GDM1 (cell line): Measurements from ENCODE around the gene ETS1.

Experiments
- DNase-seq: peaks from one replicate; lab custom pipeline; 2025; lab: John Stamatoyannopoulos, UW

The ETS1 gene

GRCh38 chr11:128618603-128619002, 31.2 kb upstream of the ETS1 start:
- no peak for DNase-seq

GRCh38 chr11:128616161-128616560, 28.8 kb upstream of the ETS1 start:
- DNase-seq, result no peak

- no peak for DNase-seq
Measured at GRCh38 chr11:128615612-128616011, 28.3 kb upstream of the ETS1 start.

- no peak for DNase-seq
Measured at GRCh38 chr11:128615076-128615475, 27.7 kb upstream of the ETS1 start.

- no peak for DNase-seq
Measured at GRCh38 chr11:128614026-128614425, 26.7 kb upstream of the ETS1 start.

GRCh38 chr11:128613300-128613995, 26.1 kb upstream of the ETS1 start:
- DNase-seq, result no peak

- DNase-seq, result peak; percentile 67
Measured at GRCh38 chr11:128610721-128611617, 23.6 kb upstream of the ETS1 start.

- no peak for DNase-seq
Measured at GRCh38 chr11:128609785-128610184, 22.4 kb upstream of the ETS1 start.

GRCh38 chr11:128608746-128609407, 21.5 kb upstream of the ETS1 start:
- DNase-seq, result no peak

- no peak for DNase-seq
Measured at GRCh38 chr11:128607819-128608218, 20.5 kb upstream of the ETS1 start.

GRCh38 chr11:128604723-128605122, 17.4 kb upstream of the ETS1 start:
- DNase-seq, result no peak

GRCh38 chr11:128603752-128604414, 16.5 kb upstream of the ETS1 start:
- no peak for DNase-seq

- no peak for DNase-seq
Measured at GRCh38 chr11:128603003-128603696, 15.8 kb upstream of the ETS1 start.

GRCh38 chr11:128599729-128600128, 12.4 kb upstream of the ETS1 start:
- no peak for DNase-seq

GRCh38 chr11:128598506-128599150, 11.3 kb upstream of the ETS1 start:
- DNase-seq, result no peak

GRCh38 chr11:128598096-128598495, 10.7 kb upstream of the ETS1 start:
- DNase-seq, result no peak

- DNase-seq, result no peak
Measured at GRCh38 chr11:128597209-128597608, 9.9 kb upstream of the ETS1 start.

GRCh38 chr11:128596250-128596649, 8.9 kb upstream of the ETS1 start:
- DNase-seq, result no peak

- no peak for DNase-seq
Measured at GRCh38 chr11:128595775-128596174, 8.4 kb upstream of the ETS1 start.

GRCh38 chr11:128595221-128595620, 7.9 kb upstream of the ETS1 start:
- DNase-seq, result no peak

- no peak for DNase-seq
Measured at GRCh38 chr11:128594226-128594625, 6.9 kb upstream of the ETS1 start.
